Uterus (tissue), 2 donors: ENCODE results near the gene PTPRC.

ENCODE experiments used
- POLR2A ChIP-seq, 2 donors: fragments of 450-650 bp; IDR thresholded peaks; one replicate each; pipeline ENCODE4 v1.6.1; 2016; ENCODE audit warnings: antibody characterized with exemption in 2 of 2, mild to moderate bottlenecking in 1 of 2, moderate library complexity in 1 of 2
- TF ChIP-seq, protein P1 (sequence below), 4 experiments: fragments of 200-600 bp in 2 of 4; fragments of 450-650 bp in 2 of 4; sonication (generic) in 2 of 4; IDR thresholded peaks; one replicate each; pipeline ENCODE4 v1.5.1; 2016 to 2019; ENCODE audit warnings: antibody characterized with exemption in 4 of 4, mild to moderate bottlenecking in 2 of 4, moderate library complexity in 1 of 4

DNA sequence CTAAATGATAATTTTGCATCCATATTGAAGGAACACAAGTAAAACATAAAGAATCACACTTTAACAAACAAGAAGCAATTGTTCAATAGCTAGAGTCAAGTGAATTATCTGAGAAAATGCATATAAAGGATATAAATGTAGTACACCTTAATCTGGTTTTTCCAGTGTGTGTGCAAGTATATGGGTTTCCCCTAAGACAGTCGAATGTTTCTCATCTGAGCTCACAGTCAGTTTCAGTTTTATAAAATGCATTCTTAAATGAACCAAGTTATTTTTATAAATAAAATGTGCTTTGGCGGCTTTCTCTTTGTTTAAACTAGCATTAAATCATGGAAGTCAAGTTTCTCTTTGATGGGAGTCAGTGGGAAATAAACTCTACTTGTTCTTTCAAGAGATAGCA lies 125.9 kb downstream of the PTPRC start:
- TF ChIP-seq, protein P1, sequence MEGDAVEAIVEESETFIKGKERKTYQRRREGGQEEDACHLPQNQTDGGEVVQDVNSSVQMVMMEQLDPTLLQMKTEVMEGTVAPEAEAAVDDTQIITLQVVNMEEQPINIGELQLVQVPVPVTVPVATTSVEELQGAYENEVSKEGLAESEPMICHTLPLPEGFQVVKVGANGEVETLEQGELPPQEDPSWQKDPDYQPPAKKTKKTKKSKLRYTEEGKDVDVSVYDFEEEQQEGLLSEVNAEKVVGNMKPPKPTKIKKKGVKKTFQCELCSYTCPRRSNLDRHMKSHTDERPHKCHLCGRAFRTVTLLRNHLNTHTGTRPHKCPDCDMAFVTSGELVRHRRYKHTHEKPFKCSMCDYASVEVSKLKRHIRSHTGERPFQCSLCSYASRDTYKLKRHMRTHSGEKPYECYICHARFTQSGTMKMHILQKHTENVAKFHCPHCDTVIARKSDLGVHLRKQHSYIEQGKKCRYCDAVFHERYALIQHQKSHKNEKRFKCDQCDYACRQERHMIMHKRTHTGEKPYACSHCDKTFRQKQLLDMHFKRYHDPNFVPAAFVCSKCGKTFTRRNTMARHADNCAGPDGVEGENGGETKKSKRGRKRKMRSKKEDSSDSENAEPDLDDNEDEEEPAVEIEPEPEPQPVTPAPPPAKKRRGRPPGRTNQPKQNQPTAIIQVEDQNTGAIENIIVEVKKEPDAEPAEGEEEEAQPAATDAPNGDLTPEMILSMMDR (IDR thresholded peaks at IDR 0.05): no peak
- TF ChIP-seq POLR2A (IDR thresholded peaks at IDR 0.05): no peak
